Neural crest cell (in vitro differentiated cells): ENCODE results near the gene KDM3B. TPM values are rescaled to one million over a fixed set of nuclear protein-coding genes. Genes with fewer than 3 reads are reported as not detected.

Experiments used
- DNase-seq: peaks from one replicate; pipeline ENCODE4 v3.0.0; 2021; ENCODE audit warnings: low read depth, mixed read lengths, low spot score
- H3K27ac Mint-ChIP-seq: one replicate; pipeline ENCODE4 v1.8.0; 2021; ENCODE audit warnings: mild to moderate bottlenecking, mixed read lengths; ENCODE audit not compliant: unreplicated experiment
- H3K27me3 Mint-ChIP-seq: 2 replicates; pipeline ENCODE4 v1.8.0; 2021; ENCODE audit warnings: low read depth, mild to moderate bottlenecking, mixed read lengths
- H3K36me3 Mint-ChIP-seq: 2 replicates; pipeline ENCODE4 v1.8.0; 2021; ENCODE audit warnings: low read depth, mild to moderate bottlenecking, mixed read lengths
- H3K4me1 Mint-ChIP-seq: 2 replicates; pipeline ENCODE4 v1.8.0; 2021; ENCODE audit warnings: mixed read lengths
- H3K4me3 Mint-ChIP-seq: one replicate; pipeline ENCODE4 v1.8.0; 2021; ENCODE audit warnings: mild to moderate bottlenecking, mixed read lengths
- H3K9me3 Mint-ChIP-seq: 2 replicates; pipeline ENCODE4 v1.8.0; 2021; ENCODE audit warnings: mixed read lengths
- CTCF ChIP-seq: fragments of 200-600 bp; sonication (generic); conservative IDR thresholded peaks from 2 replicates; pipeline ENCODE4 v1.5.0; 2021; ENCODE audit warnings: antibody characterized with exemption, mild to moderate bottlenecking
- total RNA-seq: library from RNA; stranded (reverse); gene quantifications from 2 replicates; pipeline ENCODE4 v1.2.1, GENCODE V29; 2021

KDM3B gene
- total RNA-seq, 1 donor from 2014 or later = 100 TPM

GRCh38 chr5:138351056-138351455 lies 1.4 kb upstream of the KDM3B start:
- Mint-ChIP-seq H3K36me3 (peaks cover 27% of the 10 kb centered on the region), H3K27me3 (no peaks in the 10 kb centered on the region), H3K9me3 (peaks cover 15% of the 10 kb centered on the region), H3K27ac (no peak overlapping the region), H3K4me1 (peaks cover 24% of the 10 kb centered on the region), H3K4me3 (peak overlapping the region; percentile 88)
- no peak for DNase-seq
- TF ChIP-seq CTCF = no peak

GRCh38 chr5:138351517-138351916 lies 968 bp upstream of the KDM3B start:
- peaks cover 15% of the 10 kb centered on the region for H3K9me3 Mint-ChIP-seq
- H3K27me3 Mint-ChIP-seq = no peaks in the 10 kb centered on the region
- peaks cover 27% of the 10 kb centered on the region for H3K36me3 Mint-ChIP-seq
- H3K4me3 Mint-ChIP-seq = peak overlapping the region; percentile 88
- TF ChIP-seq CTCF = no peak
- peaks cover 24% of the 10 kb centered on the region for H3K4me1 Mint-ChIP-seq
- H3K27ac Mint-ChIP-seq = no peak overlapping the region
- DNase-seq = no peak

- H3K27me3 Mint-ChIP-seq = no peaks in the 10 kb centered on the region
- peaks cover 20% of the 10 kb centered on the region for H3K36me3 Mint-ChIP-seq
- peaks cover 24% of the 10 kb centered on the region for H3K4me1 Mint-ChIP-seq
- TF ChIP-seq CTCF = peak; percentile 15
- peaks cover 15% of the 10 kb centered on the region for H3K9me3 Mint-ChIP-seq
- H3K27ac Mint-ChIP-seq = peak overlapping the region; percentile 95
- DNase-seq = peak; percentile 40
- peak overlapping the region; percentile 93 for H3K4me3 Mint-ChIP-seq
Observed at GRCh38 chr5:138352722-138353559, 456 bp downstream of the KDM3B start.

GRCh38 chr5:138353560-138354080 lies 1.1 kb downstream of the KDM3B start:
- TF ChIP-seq CTCF = no peak
- DNase-seq = no peak
- Mint-ChIP-seq H3K9me3 (peaks cover 15% of the 10 kb centered on the region), H3K4me1 (peaks cover 24% of the 10 kb centered on the region), H3K27me3 (no peaks in the 10 kb centered on the region), H3K36me3 (peaks cover 20% of the 10 kb centered on the region), H3K4me3 (peak overlapping the region; percentile 93), H3K27ac (peak overlapping the region; percentile 95)

- TF ChIP-seq CTCF = no peak
Observed at GRCh38 chr5:138354387-138354786, 1.9 kb downstream of the KDM3B start.

More at GRCh38 chr5:138354387-138354786, 1.9 kb downstream of the KDM3B start:
- DNase-seq = no peak
- Mint-ChIP-seq H3K4me3 (peak overlapping the region; percentile 93), H3K27me3 (no peaks in the 10 kb centered on the region), H3K9me3 (peaks cover 15% of the 10 kb centered on the region), H3K36me3 (peaks cover 20% of the 10 kb centered on the region), H3K4me1 (peaks cover 24% of the 10 kb centered on the region), H3K27ac (no peak overlapping the region)
